Nephron progenitor cell (in vitro differentiated cells): ENCODE data around the gene ASIC3.

Source experiments
- DNase-seq: peaks from one replicate; pipeline ENCODE4 v3.0.0; 2021
- H3K27ac Mint-ChIP-seq: 2 replicates; pipeline ENCODE4 v1.8.0; 2021; ENCODE audit warnings: mild to moderate bottlenecking, moderate library complexity, mixed read lengths
- H3K27me3 Mint-ChIP-seq: 2 replicates; pipeline ENCODE4 v1.8.0; 2021; ENCODE audit warnings: mild to moderate bottlenecking, low read depth, mixed read lengths; ENCODE audit not compliant: poor library complexity
- H3K36me3 Mint-ChIP-seq: 2 replicates; pipeline ENCODE4 v1.8.0; 2021; ENCODE audit warnings: low read depth, mixed read lengths
- H3K4me1 Mint-ChIP-seq: 2 replicates; pipeline ENCODE4 v1.8.0; 2021; ENCODE audit warnings: mixed read lengths
- H3K4me3 Mint-ChIP-seq: 2 replicates; pipeline ENCODE4 v1.8.0; 2021; ENCODE audit warnings: mild to moderate bottlenecking, moderate library complexity, mixed read lengths
- H3K9me3 Mint-ChIP-seq: 2 replicates; pipeline ENCODE4 v1.8.0; 2021; ENCODE audit warnings: mild to moderate bottlenecking, moderate library complexity, mixed read lengths
- CTCF ChIP-seq: fragments of 200-600 bp; sonication (generic); IDR thresholded peaks from 2 replicates; pipeline ENCODE4 v1.5.0; 2021; ENCODE audit warnings: antibody characterized with exemption

Gene ASIC3

GRCh38 chr7:151047976-151048815 is at the start of gene ASIC3:
ASIC3 (plus strand) TSS chr7:151048531; CDS start chr7:151048886, 355 bp downstream.
- no peak within 1 kb of the TSS for H3K4me3 Mint-ChIP-seq
- peaks cover 51% of the 10 kb centered on the region for H3K27me3 Mint-ChIP-seq
- no peak within 1 kb of the TSS for H3K27ac Mint-ChIP-seq
- H3K36me3 Mint-ChIP-seq: no peaks in the 10 kb centered on the region
- TF ChIP-seq CTCF: no peak
- H3K4me1 Mint-ChIP-seq: peaks cover 19% of the 10 kb centered on the region
- no peaks in the 10 kb centered on the region for H3K9me3 Mint-ChIP-seq
- no peak for DNase-seq

GRCh38 chr7:150999001-150999400 is 49.3 kb upstream of the ASIC3 start:
- no peak for TF ChIP-seq CTCF
- no peak for DNase-seq
- no peak overlapping the region for H3K4me3 Mint-ChIP-seq
- no peaks in the 10 kb centered on the region for H3K36me3 Mint-ChIP-seq
- H3K4me1 Mint-ChIP-seq: peaks cover 32% of the 10 kb centered on the region
- H3K27ac Mint-ChIP-seq: no peak overlapping the region
- no peaks in the 10 kb centered on the region for H3K27me3 Mint-ChIP-seq
- no peaks in the 10 kb centered on the region for H3K9me3 Mint-ChIP-seq

- Mint-ChIP-seq H3K27ac (no peak overlapping the region), H3K9me3 (no peaks in the 10 kb centered on the region), H3K36me3 (no peaks in the 10 kb centered on the region), H3K4me1 (peaks cover 28% of the 10 kb centered on the region), H3K4me3 (no peak overlapping the region), H3K27me3 (no peaks in the 10 kb centered on the region)
- DNase-seq: no peak
- TF ChIP-seq CTCF: no peak
These were observed 48.7 kb upstream of the ASIC3 start for GRCh38 chr7:150999497-151000230.

GRCh38 chr7:151000897-151001495 is 47.3 kb upstream of the ASIC3 start:
- H3K9me3 Mint-ChIP-seq: no peaks in the 10 kb centered on the region
- peaks cover 31% of the 10 kb centered on the region for H3K4me1 Mint-ChIP-seq
- peaks cover 9% of the 10 kb centered on the region for H3K27me3 Mint-ChIP-seq
- TF ChIP-seq CTCF: no peak
- H3K36me3 Mint-ChIP-seq: no peaks in the 10 kb centered on the region
- H3K27ac Mint-ChIP-seq: no peak overlapping the region
- H3K4me3 Mint-ChIP-seq: no peak overlapping the region
- DNase-seq: no peak

GRCh38 chr7:151001546-151001945 is 46.8 kb upstream of the ASIC3 start:
- no peak overlapping the region for H3K27ac Mint-ChIP-seq
- no peak for DNase-seq
- H3K9me3 Mint-ChIP-seq: no peaks in the 10 kb centered on the region
- H3K4me1 Mint-ChIP-seq: peaks cover 31% of the 10 kb centered on the region
- no peaks in the 10 kb centered on the region for H3K36me3 Mint-ChIP-seq
- no peak for TF ChIP-seq CTCF
- H3K4me3 Mint-ChIP-seq: no peak overlapping the region
- peaks cover 9% of the 10 kb centered on the region for H3K27me3 Mint-ChIP-seq
